ENCODE results near the gene GNA12. TPM values are rescaled to one million over a fixed set of nuclear protein-coding genes. Genes with fewer than 3 reads are reported as not detected.

GNA12 gene
- total RNA-seq, 4 donors from 2014 or later: 7.6 to 8.4 (median 8.1) TPM

DNA sequence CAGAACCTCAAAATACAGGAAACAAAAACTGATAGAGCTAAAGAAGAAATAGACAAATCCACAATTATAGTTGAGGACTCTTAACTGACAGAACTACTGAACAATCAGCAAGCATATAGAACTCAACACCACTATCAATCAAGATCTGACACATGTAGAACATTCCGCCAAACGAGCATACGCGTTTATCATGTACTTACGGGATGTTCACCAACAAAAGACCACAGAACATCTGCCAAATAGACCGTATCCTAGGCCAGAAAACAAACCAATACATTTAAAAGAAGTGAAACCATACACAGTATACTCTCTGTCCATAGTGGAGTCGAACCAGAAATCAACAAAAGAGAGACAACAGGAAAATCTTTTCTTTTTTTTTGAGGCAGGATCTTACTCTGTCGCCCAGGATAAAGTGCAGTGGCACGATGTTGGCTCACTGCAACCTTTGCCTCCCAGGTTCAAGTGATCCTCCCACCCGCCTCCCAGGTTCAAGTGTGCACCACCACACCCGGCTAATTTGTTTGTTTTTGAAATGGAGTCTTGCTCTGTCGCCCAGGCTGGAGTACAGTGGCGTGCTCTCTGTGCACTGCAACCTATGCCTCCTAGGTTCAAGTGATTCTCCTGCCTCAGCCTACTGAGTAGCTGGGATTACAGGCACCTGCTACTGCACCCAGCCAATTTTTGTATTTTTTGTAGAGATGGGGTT, 5.1 kb downstream of the GNA12 start:
- no peak for ATAC-seq
- TF ChIP-seq, protein P1, sequence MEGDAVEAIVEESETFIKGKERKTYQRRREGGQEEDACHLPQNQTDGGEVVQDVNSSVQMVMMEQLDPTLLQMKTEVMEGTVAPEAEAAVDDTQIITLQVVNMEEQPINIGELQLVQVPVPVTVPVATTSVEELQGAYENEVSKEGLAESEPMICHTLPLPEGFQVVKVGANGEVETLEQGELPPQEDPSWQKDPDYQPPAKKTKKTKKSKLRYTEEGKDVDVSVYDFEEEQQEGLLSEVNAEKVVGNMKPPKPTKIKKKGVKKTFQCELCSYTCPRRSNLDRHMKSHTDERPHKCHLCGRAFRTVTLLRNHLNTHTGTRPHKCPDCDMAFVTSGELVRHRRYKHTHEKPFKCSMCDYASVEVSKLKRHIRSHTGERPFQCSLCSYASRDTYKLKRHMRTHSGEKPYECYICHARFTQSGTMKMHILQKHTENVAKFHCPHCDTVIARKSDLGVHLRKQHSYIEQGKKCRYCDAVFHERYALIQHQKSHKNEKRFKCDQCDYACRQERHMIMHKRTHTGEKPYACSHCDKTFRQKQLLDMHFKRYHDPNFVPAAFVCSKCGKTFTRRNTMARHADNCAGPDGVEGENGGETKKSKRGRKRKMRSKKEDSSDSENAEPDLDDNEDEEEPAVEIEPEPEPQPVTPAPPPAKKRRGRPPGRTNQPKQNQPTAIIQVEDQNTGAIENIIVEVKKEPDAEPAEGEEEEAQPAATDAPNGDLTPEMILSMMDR (IDR thresholded peaks at IDR 0.05 in 4 of 5, conservative IDR thresholded peaks at IDR 0.05 in 1 of 5): no peak
- no peak for TF ChIP-seq POLR2A (IDR thresholded peaks at IDR 0.05)
- in situ Hi-C loops (cut with MboI; ENCODE audit: low sequenced_read_pairs in 4 of 4) (no loop called here), intact Hi-C loops (cut with DNase I; ENCODE audit: low total_unique reads) (no loop called here)
- H3K4me1 ChIP-seq: peaks cover 9 to 13% of the 10 kb centered on the region in 2 donors
- no peaks in the 10 kb centered on the region for H3K9me3 ChIP-seq
- DNase-seq: no peak
- peaks cover 0 to 11% of the 10 kb centered on the region in 2 donors for H3K36me3 ChIP-seq
- no peak overlapping the region for H3K4me3 ChIP-seq
- no peak overlapping the region for H3K27ac ChIP-seq
- no peaks in the 10 kb centered on the region for H3K27me3 ChIP-seq

DNA sequence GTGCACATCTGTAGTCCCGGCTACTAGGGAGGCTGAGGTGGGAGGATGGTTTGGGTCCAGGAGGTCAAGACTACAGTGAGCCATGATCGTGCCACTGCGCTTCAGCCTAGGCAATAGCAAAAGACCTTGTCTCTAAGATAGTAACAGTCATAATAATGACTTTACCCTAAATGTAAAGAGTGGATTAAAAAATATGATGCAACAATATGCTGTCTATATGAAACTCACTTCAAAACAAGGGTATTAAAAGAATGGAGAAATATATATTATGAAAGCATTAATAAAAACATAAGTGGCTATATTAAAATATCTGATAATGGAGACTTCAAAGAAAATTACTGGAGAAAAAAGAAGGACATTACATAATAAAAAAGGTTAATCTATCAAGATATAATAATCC, 5.7 kb downstream of the GNA12 start:
- Histone ChIP-seq H3K9me3 (no peaks in the 10 kb centered on the region), H3K27ac (no peak overlapping the region), H3K4me3 (no peak overlapping the region), H3K36me3 (peaks cover 0 to 11% of the 10 kb centered on the region in 2 donors), H3K27me3 (no peaks in the 10 kb centered on the region), H3K4me1 (peaks cover 8 to 12% of the 10 kb centered on the region in 2 donors)
- TF ChIP-seq, protein P1 (IDR thresholded peaks at IDR 0.05 in 4 of 5, conservative IDR thresholded peaks at IDR 0.05 in 1 of 5): no peak
- DNase-seq (no peak), ATAC-seq (no peak)
- in situ Hi-C loops (cut with MboI; ENCODE audit: low sequenced_read_pairs in 4 of 4) (no loop called here), intact Hi-C loops (cut with DNase I; ENCODE audit: low total_unique reads) (no loop called here)

DNA sequence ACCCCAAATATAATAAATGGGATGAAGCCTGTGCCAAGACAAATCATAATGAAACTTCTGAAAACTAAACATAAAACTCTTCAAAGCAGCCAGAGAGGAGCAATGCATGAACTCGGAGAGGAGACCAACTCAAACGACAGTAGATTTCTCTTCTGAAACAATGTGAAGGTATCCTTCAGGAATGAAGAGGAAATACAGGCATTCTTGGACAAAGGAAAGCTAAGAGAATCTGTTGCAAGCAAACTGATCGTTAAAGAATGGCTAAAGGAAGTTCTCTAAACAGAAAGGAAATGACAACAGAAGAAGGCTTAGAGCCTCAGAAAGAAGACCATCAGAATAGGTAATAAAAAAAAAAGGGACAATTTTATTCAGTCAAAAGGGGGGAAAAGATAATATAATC, 6.6 kb downstream of the GNA12 start:
- TF ChIP-seq, protein P1 (IDR thresholded peaks at IDR 0.05 in 4 of 5, conservative IDR thresholded peaks at IDR 0.05 in 1 of 5): no peak
- no peak for TF ChIP-seq POLR2A (IDR thresholded peaks at IDR 0.05)
- H3K9me3 ChIP-seq: no peaks in the 10 kb centered on the region
- in situ Hi-C loops (cut with MboI; ENCODE audit: low sequenced_read_pairs in 4 of 4): no loop called here
- DNase-seq: no peak
- no peak for ATAC-seq
- H3K4me1 ChIP-seq: peaks cover 0 to 2% of the 10 kb centered on the region in 2 donors
- intact Hi-C loops (cut with DNase I; ENCODE audit: low total_unique reads): no loop called here
- H3K36me3 ChIP-seq: peaks cover 0 to 11% of the 10 kb centered on the region in 2 donors
- H3K27ac ChIP-seq: no peak overlapping the region
- no peaks in the 10 kb centered on the region for H3K27me3 ChIP-seq
- no peak overlapping the region for H3K4me3 ChIP-seq

DNA sequence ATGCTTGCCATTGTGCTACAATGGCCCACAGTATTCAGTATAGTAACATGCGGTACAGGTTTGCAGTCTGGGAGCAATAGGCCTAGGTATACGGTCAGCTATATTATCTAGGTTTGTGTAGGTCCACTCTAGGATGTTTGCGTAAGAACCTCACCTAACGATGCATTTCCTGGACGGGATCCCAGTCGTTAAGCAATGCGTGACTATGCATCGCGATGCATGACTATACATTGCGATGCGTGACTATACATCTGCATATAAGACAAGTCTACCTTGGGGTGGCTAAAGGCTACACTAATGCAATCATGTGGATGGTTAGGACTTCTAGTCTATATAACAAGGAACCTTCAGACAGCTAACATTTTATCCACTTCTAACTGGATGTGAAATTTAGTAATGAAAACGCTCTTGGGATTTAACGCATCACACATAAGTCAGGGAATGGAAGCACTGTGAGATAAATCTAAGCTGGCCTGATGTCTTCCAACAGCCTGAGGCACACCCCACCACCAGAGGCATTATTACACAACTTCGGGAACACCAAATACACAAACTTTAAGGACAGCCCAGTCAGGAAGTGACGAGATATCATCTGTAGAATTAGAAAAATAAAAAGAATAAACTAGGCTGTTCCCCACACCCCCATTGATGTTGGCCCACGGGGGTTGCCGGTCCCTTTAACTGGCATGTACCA, 9.2 kb downstream of the GNA12 start:
- intact Hi-C loops (cut with DNase I; ENCODE audit: low total_unique reads): no loop called here
- Histone ChIP-seq H3K27me3 (no peaks in the 10 kb centered on the region), H3K4me1 (no peaks in the 10 kb centered on the region), H3K27ac (no peak overlapping the region), H3K9me3 (no peaks in the 10 kb centered on the region), H3K36me3 (peaks cover 0 to 11% of the 10 kb centered on the region in 2 donors), H3K4me3 (no peak overlapping the region)
- in situ Hi-C loops (cut with MboI; ENCODE audit: low sequenced_read_pairs in 4 of 4): no loop called here
- DNase-seq (no peak), ATAC-seq (peak in 1 of 2 donors; percentile 44)
- no peak for TF ChIP-seq POLR2A (IDR thresholded peaks at IDR 0.05)
- TF ChIP-seq, protein P1 (IDR thresholded peaks at IDR 0.05 in 4 of 5, conservative IDR thresholded peaks at IDR 0.05 in 1 of 5): no peak
